Measurements from ENCODE around the gene CACNA1E.
"Not testable (repeated sequence)": the region's sequence is repeated elsewhere in the genome, so short reads cannot be mapped to it uniquely, and the experiment has no call there.

The CACNA1E gene

DNA sequence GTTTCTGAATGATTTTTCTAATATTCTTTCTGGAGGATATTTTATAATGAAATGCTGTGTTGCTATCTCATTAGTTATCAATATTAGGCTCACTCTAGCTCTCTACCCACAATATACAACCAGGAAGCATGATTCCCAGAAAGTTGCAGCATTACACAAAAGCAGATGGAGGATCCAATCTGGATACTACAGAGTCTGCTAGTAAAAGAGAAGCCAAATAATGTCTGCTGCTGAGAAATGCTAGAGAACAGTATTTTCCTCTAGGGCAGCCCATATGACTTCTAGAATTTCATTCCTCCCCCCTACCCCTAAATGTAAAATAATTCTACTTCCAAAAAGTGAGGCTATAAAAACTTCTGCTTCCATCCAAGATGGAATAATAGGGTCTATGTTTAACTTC is 338.4 kb downstream of the CACNA1E start:
- no peak for DNase-seq

DNA sequence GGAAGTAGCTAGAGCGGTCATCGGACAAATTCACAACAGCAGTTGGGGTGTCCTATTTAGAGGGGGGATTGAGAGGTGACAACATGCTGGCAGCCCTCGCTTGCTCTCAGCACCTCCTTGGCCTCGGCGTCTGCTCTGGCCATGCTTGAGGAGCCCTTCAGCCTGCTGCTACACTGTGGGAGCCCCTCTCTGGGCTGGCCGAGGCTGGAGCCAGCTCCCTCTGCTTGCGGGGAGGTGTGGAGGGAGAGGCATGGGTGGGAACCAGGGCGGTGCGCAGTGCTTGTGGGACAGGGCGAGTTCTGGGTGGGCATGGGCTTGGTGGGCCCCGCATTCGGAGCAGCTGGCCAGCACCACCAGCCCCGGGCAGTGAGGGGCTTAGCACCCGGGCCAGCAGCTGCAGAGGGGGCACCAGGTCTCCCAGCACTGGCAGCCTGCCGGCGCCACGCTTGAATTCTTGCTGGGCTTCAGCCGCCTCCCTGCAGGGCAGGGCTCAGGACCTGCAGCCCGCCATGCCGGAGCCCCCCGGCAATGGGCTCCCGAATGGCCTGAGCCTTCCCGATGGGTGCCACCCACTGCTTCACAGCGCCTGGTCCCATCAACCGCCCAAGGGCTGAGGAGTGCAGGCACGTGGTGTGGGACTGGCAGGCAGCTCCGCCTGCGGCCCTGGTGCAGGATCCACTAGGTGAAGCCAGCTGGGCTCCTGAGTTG is 349.0 kb downstream of the CACNA1E start:
- not testable (repeated sequence) for DNase-seq

DNA sequence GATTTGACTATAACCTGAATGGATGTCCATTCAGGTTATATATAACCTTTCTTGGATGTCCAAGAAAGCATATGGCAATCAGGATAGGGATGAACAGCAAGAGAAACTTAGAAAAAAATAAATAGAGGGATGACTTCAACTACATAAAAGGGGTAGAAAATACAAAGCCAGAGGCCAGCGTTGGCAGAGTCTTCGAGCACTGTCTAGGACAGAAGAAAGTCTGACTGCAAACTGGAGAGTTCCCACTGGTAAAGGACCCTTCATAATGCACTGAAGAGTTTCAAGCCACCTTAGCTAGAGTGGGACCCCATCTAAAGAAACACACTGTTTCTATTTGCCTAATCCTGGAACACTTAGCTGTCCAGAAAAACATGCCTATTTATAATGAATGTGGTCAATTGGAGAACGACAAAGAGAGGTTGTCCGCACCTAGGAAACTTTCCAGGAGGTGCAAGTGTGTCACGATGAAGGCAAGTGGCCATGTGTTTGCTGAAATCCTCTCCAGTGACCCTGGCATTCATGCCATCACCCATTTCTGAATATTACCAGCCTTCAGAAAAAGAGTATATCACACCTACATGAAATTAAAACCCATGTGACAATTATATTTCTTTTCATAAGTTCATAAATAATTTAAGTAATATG is 362.8 kb downstream of the CACNA1E start:
- DNase-seq = no peak

GRCh38 chr1:181846681-181847080 is 363.4 kb downstream of the CACNA1E start:
- DNase-seq = no peak

DNA sequence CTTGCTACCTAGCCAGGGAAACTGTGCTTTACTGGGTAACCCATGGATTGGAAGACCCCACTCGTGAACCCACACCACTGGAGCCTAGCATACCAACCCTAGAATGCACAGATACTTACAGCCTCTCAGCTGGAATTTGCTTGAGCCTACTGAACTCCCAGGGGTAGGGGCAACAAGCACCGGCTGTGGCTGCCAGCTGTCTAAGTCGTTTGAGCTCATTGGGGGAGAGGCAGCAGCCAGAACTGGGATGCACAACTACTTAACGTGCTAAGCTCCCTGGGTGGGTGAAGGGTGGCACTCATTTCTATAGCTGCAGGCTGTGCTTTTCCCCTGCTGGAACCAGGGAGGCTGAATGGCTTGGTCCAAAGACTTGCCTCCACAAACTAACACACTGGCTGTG is 365.8 kb downstream of the CACNA1E start:
- DNase-seq = no peak

GRCh38 chr1:181854212-181854611 is 370.9 kb downstream of the CACNA1E start:
- not testable (repeated sequence) for DNase-seq

DNA sequence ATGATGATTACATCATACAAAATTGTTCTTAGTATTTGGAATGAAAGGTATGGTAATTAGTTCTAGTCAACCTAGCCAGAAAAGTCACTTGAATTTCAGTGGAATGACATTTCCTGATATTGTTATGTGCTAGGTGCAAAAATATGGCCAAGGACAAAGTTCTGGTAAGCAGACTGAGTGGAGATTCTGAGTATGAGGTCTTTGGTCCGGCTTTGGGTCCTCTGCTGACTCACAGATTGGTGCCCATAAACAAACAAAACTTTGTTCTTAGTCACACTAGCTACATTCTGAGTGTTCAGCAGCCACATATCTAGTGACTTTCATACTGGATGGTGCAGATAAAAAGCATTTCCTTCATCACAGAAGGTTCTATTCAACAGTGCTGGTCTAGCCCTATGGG is 372.1 kb downstream of the CACNA1E start:
- DNase-seq = no peak

Data from inflammatory macrophage (primary cell).